NCI-H510A (cell line): ENCODE results near the gene FCRLA.

ENCODE experiments used
- DNase-seq: peaks from one replicate; lab custom pipeline; 2025; lab: John Stamatoyannopoulos, UW

The FCRLA gene

GRCh38 chr1:161731981-161732718 is 25.1 kb downstream of the FCRLA start:
- DNase-seq: no peak

- DNase-seq: no peak
Measured at GRCh38 chr1:161733526-161733925, 26.5 kb downstream of the FCRLA start.

GRCh38 chr1:161735837-161736236 is 28.8 kb downstream of the FCRLA start:
- DNase-seq: no peak

GRCh38 chr1:161736335-161736969 is 29.4 kb downstream of the FCRLA start:
- DNase-seq: no peak

GRCh38 chr1:161737625-161738024 is 30.6 kb downstream of the FCRLA start:
- no peak for DNase-seq

GRCh38 chr1:161738627-161739287 is 31.7 kb downstream of the FCRLA start:
- DNase-seq: no peak

- no peak for DNase-seq
Measured at GRCh38 chr1:161739865-161740566, 33.0 kb downstream of the FCRLA start.

GRCh38 chr1:161740921-161741320 is 33.9 kb downstream of the FCRLA start:
- no peak for DNase-seq

GRCh38 chr1:161743231-161743630 is 36.2 kb downstream of the FCRLA start:
- DNase-seq: no peak

- no peak for DNase-seq
Measured at GRCh38 chr1:161747801-161748200, 40.8 kb downstream of the FCRLA start.

- DNase-seq: peak; percentile 93
Measured at GRCh38 chr1:161749509-161750407, 42.7 kb downstream of the FCRLA start, which contains the start of gene DUSP12. Gene DUSP12, plus strand, starts transcription at chr1:161749786. Its CDS starts 16 bp downstream, at chr1:161749802.

GRCh38 chr1:161763522-161764098 is 56.6 kb downstream of the FCRLA start:
- DNase-seq: no peak
